ENCODE results near the gene DLEU7.

- no peak for TF ChIP-seq EP300 (IDR thresholded peaks at IDR 0.05)
- no peak for TF ChIP-seq CTCF (IDR thresholded peaks at IDR 0.05)
Observed at GRCh38 chr13:50839828-50840227, 3.7 kb downstream of the DLEU7 start.

Measured in gastroesophageal sphincter (tissue), 3 donors.